ENCODE measurements around the gene DNAI7.

DNAI7 gene

GRCh38 chr12:25195056-25195971 is at the start of gene DNAI7, which contains the start of gene ETFRF1:
Gene DNAI7, minus strand, starts transcription at chr12:25195160. Its CDS starts 82 bp downstream, at chr12:25195078.
Gene ETFRF1, plus strand, starts transcription at chr12:25195237. Its CDS starts 8,720 bp downstream, at chr12:25203957.
- DNase-seq, result peak; percentile 96

GRCh38 chr12:25243680-25243990 is 48.7 kb upstream of the DNAI7 start:
- DNase-seq, result no peak

GRCh38 chr12:25242981-25243679 is 48.2 kb upstream of the DNAI7 start:
- DNase-seq, result no peak

- DNase-seq, result no peak
Observed at GRCh38 chr12:25241167-25242020, 46.4 kb upstream of the DNAI7 start.

- no peak for DNase-seq
Observed at GRCh38 chr12:25236626-25237025, 41.7 kb upstream of the DNAI7 start.

- DNase-seq, result no peak
Observed at GRCh38 chr12:25236190-25236589, 41.2 kb upstream of the DNAI7 start.

- DNase-seq, result no peak
Observed at GRCh38 chr12:25213338-25213737, 18.4 kb upstream of the DNAI7 start.

GRCh38 chr12:25208554-25208953 is 13.6 kb upstream of the DNAI7 start:
- DNase-seq, result no peak

- no peak for DNase-seq
Observed at GRCh38 chr12:25207846-25208245, 12.9 kb upstream of the DNAI7 start.

- DNase-seq, result no peak
Observed at GRCh38 chr12:25207411-25207810, 12.5 kb upstream of the DNAI7 start.

GRCh38 chr12:25202137-25202536 is 7.2 kb upstream of the DNAI7 start:
- no peak for DNase-seq

- DNase-seq, result no peak
Observed at GRCh38 chr12:25200703-25201102, 5.7 kb upstream of the DNAI7 start.

- no peak for DNase-seq
Observed at GRCh38 chr12:25197608-25198007, 2.6 kb upstream of the DNAI7 start.

GRCh38 chr12:25194722-25195055 is 271 bp downstream of the DNAI7 start:
- no peak for DNase-seq

GRCh38 chr12:25194214-25194613 is 746 bp downstream of the DNAI7 start:
- no peak for DNase-seq

GRCh38 chr12:25190793-25191192 is 4.2 kb downstream of the DNAI7 start:
- no peak for DNase-seq

- no peak for DNase-seq
Observed at GRCh38 chr12:25189656-25190055, 5.3 kb downstream of the DNAI7 start.

GRCh38 chr12:25187781-25188180 is 7.2 kb downstream of the DNAI7 start:
- no peak for DNase-seq

- no peak for DNase-seq
Observed at GRCh38 chr12:25186788-25187402, 8.1 kb downstream of the DNAI7 start.

GRCh38 chr12:25186038-25186787 is 8.7 kb downstream of the DNAI7 start:
- DNase-seq, result no peak

GRCh38 chr12:25184132-25184531 is 10.8 kb downstream of the DNAI7 start:
- no peak for DNase-seq

GRCh38 chr12:25182765-25183164 is 12.2 kb downstream of the DNAI7 start:
- DNase-seq, result no peak
